CD4-positive, alpha-beta memory T cell (primary cell): ENCODE data around the gene TDRD12. TPM values are rescaled to one million over a fixed set of nuclear protein-coding genes. Genes with fewer than 3 reads are reported as not detected.

Experiments
- CTCF ChIA-PET: fragments of 350-600 bp; sonication (Branson Sonifier 250); formaldehyde crosslinking; loops from one replicate; lab custom pipeline; 2021; ENCODE audit warnings: inconsistent platforms; ENCODE audit not compliant: partially characterized antibody; lab: Charles Lee
- POLR2A ChIA-PET: fragments of 350-600 bp; sonication (Branson Sonifier 250); formaldehyde crosslinking; loops from one replicate; lab custom pipeline; 2021; ENCODE audit not compliant: partially characterized antibody; lab: Charles Lee
- DNase-seq, 5 donors: peaks; one replicate each; pipeline versions ENCODE4 v3.0.0 to v3.0.0-alpha.2; 2020 to 2022; ENCODE audit warnings: mixed read lengths in 1 of 5
- H3K27ac ChIP-seq: one replicate; pipeline ENCODE4 v1.7.0; 2013; ENCODE audit warnings: low read depth, low read length
- H3K27me3 ChIP-seq: 2 replicates; pipeline ENCODE4 v1.7.0; 2013; ENCODE audit warnings: mild to moderate bottlenecking, low read length, moderate library complexity; ENCODE audit not compliant: insufficient read depth
- H3K36me3 ChIP-seq: 2 replicates; pipeline ENCODE4 v1.7.0; 2013; ENCODE audit warnings: mild to moderate bottlenecking, low read length, moderate library complexity; ENCODE audit not compliant: insufficient read depth
- H3K4me1 ChIP-seq: 2 replicates; pipeline ENCODE4 v1.7.0; 2013; ENCODE audit warnings: mild to moderate bottlenecking, low read length, moderate library complexity; ENCODE audit not compliant: insufficient read depth
- H3K4me3 ChIP-seq, 2 donors: one replicate each; pipeline ENCODE4 v1.7.0; 2013; ENCODE audit warnings: low read length in 2 of 2, mild to moderate bottlenecking in 1 of 2
- H3K9me3 ChIP-seq, 2 donors: one replicate each; pipeline ENCODE4 v1.7.0; 2013; ENCODE audit warnings: low read length in 2 of 2, control low read depth in 1 of 2; ENCODE audit not compliant: control insufficient read depth in 1 of 2
- H3K27ac Mint-ChIP-seq, 7 donors: one replicate each; pipeline ENCODE4 v1.8.0; 2020 to 2021; ENCODE audit warnings: mixed read lengths in 7 of 7, mild to moderate bottlenecking in 6 of 7, inconsistent platforms in 3 of 7, moderate library complexity in 3 of 7
- H3K27me3 Mint-ChIP-seq, 2 donors: one replicate each; pipeline ENCODE4 v1.8.0; 2020 to 2021; ENCODE audit warnings: mixed read lengths in 2 of 2
- H3K36me3 Mint-ChIP-seq, 2 donors: one replicate each; pipeline ENCODE4 v1.8.0; 2020 to 2021; ENCODE audit warnings: mixed read lengths in 2 of 2, inconsistent platforms in 1 of 2, mild to moderate bottlenecking in 1 of 2
- H3K4me1 Mint-ChIP-seq, 4 donors: one replicate each; pipeline ENCODE4 v1.8.0; 2020 to 2021; ENCODE audit warnings: mixed read lengths in 4 of 4, mild to moderate bottlenecking in 1 of 4
- H3K4me3 Mint-ChIP-seq, 8 donors: one replicate each; pipeline ENCODE4 v1.8.0; 2020 to 2021; ENCODE audit warnings: mixed read lengths in 8 of 8, mild to moderate bottlenecking in 7 of 8, moderate library complexity in 6 of 8, inconsistent platforms in 3 of 8
- H3K9me3 Mint-ChIP-seq, 8 donors: one replicate each; pipeline ENCODE4 v1.8.0; 2020 to 2021; ENCODE audit warnings: mixed read lengths in 8 of 8, mild to moderate bottlenecking in 5 of 8, inconsistent platforms in 3 of 8, moderate library complexity in 1 of 8
- intact Hi-C: fragments of 100-400 bp; cut with micrococcal nuclease; formaldehyde crosslinking; loops from one replicate; pipeline ENCODE4 v1.15.1; 2023
- polyA plus RNA-seq, 2 donors: library from polyadenylated mRNA; unstranded; fragments of 300-500 nt; fragmentation: Illumina TruSeq; gene quantifications; one replicate each; pipeline ENCODE4 v1.2.3, GENCODE V29; 2021
- total RNA-seq, 2 experiments: library from RNA; stranded (reverse); gene quantifications; one replicate each; pipeline ENCODE4 v1.2.3, GENCODE V29; 2021

The TDRD12 gene
- total and polyA plus RNA-seq, 4 experiments from 2014 or later = 0.20 to 1.9 (median 0.65) TPM

DNA sequence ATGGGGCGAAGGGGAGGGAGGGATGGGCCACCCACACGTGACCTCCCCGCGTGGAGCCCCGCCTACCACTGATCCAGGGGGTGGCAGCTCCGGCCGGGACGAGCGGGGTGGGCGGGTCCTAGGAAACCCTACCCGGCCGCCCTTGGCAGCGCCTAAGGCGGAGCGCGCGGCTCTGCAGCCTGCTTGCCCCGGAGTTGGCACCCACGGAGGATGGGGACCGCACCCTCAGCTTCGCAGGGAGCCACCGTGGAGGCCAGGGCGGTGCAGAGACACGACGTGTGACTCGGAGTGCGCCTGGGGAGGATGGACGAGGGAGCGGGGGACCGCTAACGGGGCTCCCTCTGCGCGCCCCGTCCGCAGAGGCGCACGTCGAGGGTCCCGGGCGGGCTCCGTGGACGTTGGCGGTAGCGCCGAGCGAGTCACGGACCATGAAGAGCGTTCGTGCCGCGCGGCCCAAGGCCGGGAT, 43.8 kb upstream of the TDRD12 start, which contains the start of gene RGS9BP:
TSS of gene RGS9BP (plus strand) at position 129 of the 466 bp plus-strand sequence. CDS start 416 bp downstream, outside the sequence.
- CTCF ChIA-PET = interaction anchor here (0.9 to 1.8 kb wide), 5 partner anchors 15 to 146 kb away, joined by 3 to 5 read pairs (median 3); no protein-coding TSS in a partner anchor

DNA sequence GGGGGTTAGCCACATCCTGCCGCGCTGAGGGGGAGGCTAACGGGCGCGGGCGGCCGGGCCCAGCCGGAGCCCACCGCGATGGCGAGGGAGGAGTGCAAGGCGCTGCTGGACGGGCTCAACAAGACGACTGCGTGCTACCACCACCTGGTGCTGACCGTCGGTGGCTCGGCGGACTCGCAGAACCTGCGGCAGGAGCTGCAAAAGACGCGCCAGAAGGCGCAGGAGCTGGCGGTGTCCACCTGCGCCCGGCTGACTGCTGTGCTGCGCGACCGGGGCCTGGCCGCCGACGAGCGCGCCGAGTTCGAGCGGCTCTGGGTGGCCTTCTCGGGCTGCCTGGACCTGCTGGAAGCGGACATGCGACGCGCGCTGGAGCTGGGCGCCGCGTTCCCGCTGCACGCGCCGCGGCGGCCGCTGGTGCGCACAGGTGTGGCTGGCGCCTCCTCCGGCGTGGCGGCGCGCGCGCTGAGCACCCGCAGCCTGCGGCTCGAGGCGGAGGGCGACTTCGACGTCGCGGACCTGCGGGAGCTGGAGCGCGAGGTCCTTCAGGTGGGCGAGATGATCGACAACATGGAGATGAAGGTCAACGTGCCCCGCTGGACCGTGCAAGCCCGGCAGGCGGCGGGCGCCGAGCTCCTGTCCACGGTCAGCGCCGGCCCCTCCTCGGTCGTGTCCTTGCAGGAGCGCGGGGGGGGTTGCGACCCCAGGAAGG, 43.2 kb upstream of the TDRD12 start:
- no peaks in the 10 kb centered on the region for H3K9me3 Mint-ChIP-seq
- no peaks in the 10 kb centered on the region for H3K36me3 ChIP-seq
- peak overlapping the region in 7 of 8 donors; percentile 88 to 95 (median 92) for H3K4me3 Mint-ChIP-seq
- H3K4me1 Mint-ChIP-seq = peaks cover 20 to 44% (median 29%) of the 10 kb centered on the region in 4 donors
- peaks cover 38% of the 10 kb centered on the region for H3K4me1 ChIP-seq
- H3K4me3 ChIP-seq = peak overlapping the region in 1 of 2 donors; percentile 75
- peak; percentile 18 to 44 (median 40) for DNase-seq
- POLR2A ChIA-PET = interaction anchor here (1.0 to 6.2 kb wide), 9 partner anchors 11 to 295 kb away, joined by 3 to 73 read pairs (median 6); partner anchors contain the start of genes CEP89, FAAP24, NUDT19 and PDCD5
- H3K27ac Mint-ChIP-seq = no peak overlapping the region
- H3K27me3 Mint-ChIP-seq = peaks cover 6 to 7% of the 10 kb centered on the region in 2 donors
- intact Hi-C loops = no loop called here
- CTCF ChIA-PET = interaction anchor here (1.0 to 1.8 kb wide), 3 partner anchors 14 to 74 kb away, joined by 3 to 5 read pairs (median 4); no protein-coding TSS in a partner anchor
- H3K9me3 ChIP-seq = no peaks in the 10 kb centered on the region
- H3K27me3 ChIP-seq = no peaks in the 10 kb centered on the region
- peak overlapping the region; percentile 64 for H3K27ac ChIP-seq
- H3K36me3 Mint-ChIP-seq = peaks cover 0 to 11% of the 10 kb centered on the region in 2 donors

More for the DNA sequence above, 43.8 kb upstream of the TDRD12 start, which contains the start of gene RGS9BP:
- Histone ChIP-seq H3K27me3 (no peaks in the 10 kb centered on the region), H3K27ac (peak within 1 kb of the TSS; percentile 68), H3K36me3 (no peaks in the 10 kb centered on the region), H3K4me1 (peaks cover 43% of the 10 kb centered on the region), H3K4me3 (peak within 1 kb of the TSS; percentile 75 to 81), H3K9me3 (no peaks in the 10 kb centered on the region)
- Mint-ChIP-seq H3K36me3 (peaks cover 0 to 11% of the 10 kb centered on the region in 2 donors), H3K27me3 (peaks cover 6 to 7% of the 10 kb centered on the region in 2 donors), H3K27ac (peak within 1 kb of the TSS; percentile 77 to 88 (median 87)), H3K9me3 (no peaks in the 10 kb centered on the region), H3K4me3 (peak within 1 kb of the TSS; percentile 88 to 96 (median 92)), H3K4me1 (peaks cover 20 to 49% (median 32%) of the 10 kb centered on the region in 4 donors)
- peak; percentile 56 to 73 (median 61) for DNase-seq
- intact Hi-C loops = loop anchor here (1.0 to 2.0 kb wide), 8 partner anchors 16 to 501 kb away; partner anchors contain the start of genes DPY19L3, FAAP24, GPATCH1 and NUDT19
- POLR2A ChIA-PET = interaction anchor here (0.9 to 6.2 kb wide), 10 partner anchors 11 to 296 kb away, joined by 3 to 73 read pairs (median 6); partner anchors contain the start of genes CEP89, FAAP24, NUDT19 and PDCD5

DNA sequence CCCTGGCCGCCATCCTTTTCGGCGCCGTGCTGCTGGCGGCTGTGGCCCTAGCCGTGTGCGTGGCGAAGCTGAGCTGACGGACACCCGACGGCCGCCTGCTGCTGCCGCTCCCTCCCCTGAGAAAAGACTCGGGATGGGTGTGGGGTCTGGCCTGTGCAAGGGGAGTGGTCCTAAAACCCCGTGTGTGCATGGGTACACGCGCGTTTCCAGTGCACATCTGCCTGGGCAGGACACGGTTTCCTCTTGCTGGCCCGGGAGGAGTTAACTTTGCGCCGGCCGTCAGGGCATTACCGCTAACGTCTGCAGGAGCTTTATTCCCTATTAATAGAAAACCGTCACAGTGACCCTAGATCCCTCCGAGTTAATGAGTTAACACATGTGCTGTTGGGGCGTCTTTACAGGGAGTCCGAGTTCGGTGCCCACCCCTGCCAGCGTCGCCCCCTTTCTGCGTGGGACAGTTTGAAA, 42.6 kb upstream of the TDRD12 start:
- intact Hi-C loops = no loop called here
- DNase-seq = no peak
- POLR2A ChIA-PET = interaction anchor here (1.0 to 6.2 kb wide), 3 partner anchors 14 to 96 kb away, joined by 4 to 73 read pairs (median 14); partner anchors contain the start of genes NUDT19 and PDCD5
- Histone ChIP-seq H3K9me3 (no peaks in the 10 kb centered on the region), H3K36me3 (no peaks in the 10 kb centered on the region), H3K4me1 (peaks cover 34% of the 10 kb centered on the region), H3K4me3 (no peak overlapping the region), H3K27ac (no peak overlapping the region), H3K27me3 (no peaks in the 10 kb centered on the region)
- peaks cover 17 to 38% (median 24%) of the 10 kb centered on the region in 4 donors for H3K4me1 Mint-ChIP-seq
- H3K27me3 Mint-ChIP-seq = peaks cover 6 to 7% of the 10 kb centered on the region in 2 donors
- peak overlapping the region in 2 of 7 donors; percentile 48 to 74 for H3K27ac Mint-ChIP-seq
- H3K36me3 Mint-ChIP-seq = peaks cover 0 to 11% of the 10 kb centered on the region in 2 donors
- no peaks in the 10 kb centered on the region for H3K9me3 Mint-ChIP-seq
- peak overlapping the region; percentile 57 to 84 (median 72) for H3K4me3 Mint-ChIP-seq
- CTCF ChIA-PET = interaction anchor here (1.1 to 1.8 kb wide), 2 partner anchors 20 to 75 kb away, joined by 4 to 5 read pairs; no protein-coding TSS in a partner anchor

DNA sequence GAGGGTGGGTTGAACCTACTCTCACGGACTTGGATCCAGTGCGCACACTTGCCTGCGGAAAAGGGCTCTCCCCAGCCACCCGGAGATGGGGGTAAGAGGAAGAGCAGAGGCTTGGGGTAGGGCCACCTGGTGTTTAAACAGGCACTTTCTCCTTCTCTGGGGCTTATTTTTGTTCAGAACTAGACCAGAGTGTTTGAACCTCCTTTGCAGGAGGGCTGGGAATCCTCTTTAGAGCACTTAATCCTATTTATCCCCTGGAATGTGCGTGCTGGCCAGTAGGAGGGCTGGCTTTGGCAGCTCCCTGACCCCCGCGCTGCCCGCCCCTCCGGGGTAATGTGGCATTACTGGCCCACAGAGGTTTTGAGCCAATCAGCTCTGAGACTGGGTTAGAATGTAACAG, 41.9 kb upstream of the TDRD12 start:
- intact Hi-C loops = no loop called here
- H3K36me3 ChIP-seq = no peaks in the 10 kb centered on the region
- Mint-ChIP-seq H3K36me3 (peaks cover 0 to 11% of the 10 kb centered on the region in 2 donors), H3K27me3 (peaks cover 6 to 7% of the 10 kb centered on the region in 2 donors), H3K4me1 (peaks cover 13 to 31% (median 19%) of the 10 kb centered on the region in 4 donors), H3K9me3 (no peaks in the 10 kb centered on the region), H3K4me3 (peak overlapping the region in 6 of 8 donors; percentile 3 to 84 (median 72)), H3K27ac (peak overlapping the region in 2 of 7 donors; percentile 35 to 74)
- POLR2A ChIA-PET = interaction anchor here (6.2 kb wide), 1 partner anchor 13 kb away, joined by 73 read pairs; the partner anchor contains the start of gene NUDT19
- peaks cover 27% of the 10 kb centered on the region for H3K4me1 ChIP-seq
- no peaks in the 10 kb centered on the region for H3K27me3 ChIP-seq
- H3K27ac ChIP-seq = no peak overlapping the region
- no peak overlapping the region for H3K4me3 ChIP-seq
- DNase-seq = no peak
- no peaks in the 10 kb centered on the region for H3K9me3 ChIP-seq
- CTCF ChIA-PET = interaction anchor here (1.0 kb wide), 1 partner anchor 14 kb away, joined by 4 read pairs; the partner anchor contains the start of gene NUDT19

DNA sequence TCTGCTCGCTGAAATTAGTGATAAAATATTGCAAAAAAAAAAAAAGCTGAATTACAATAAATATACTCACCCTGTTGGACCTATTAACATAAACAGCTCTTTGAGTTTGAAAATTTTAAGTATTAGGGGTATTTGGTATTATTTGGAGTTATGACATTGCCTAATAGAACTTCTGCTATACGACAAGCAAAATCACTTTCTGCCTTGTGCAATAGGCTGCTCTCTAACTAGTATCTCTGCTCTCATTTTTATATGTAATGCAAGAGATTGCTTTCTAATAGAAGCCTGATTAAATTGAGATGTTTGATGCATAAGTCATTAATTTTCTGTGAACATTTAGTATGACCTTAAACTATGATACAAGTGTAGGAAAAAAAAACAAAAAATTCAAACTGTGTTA, 38.6 kb upstream of the TDRD12 start:
- Mint-ChIP-seq H3K4me3 (no peak overlapping the region), H3K4me1 (peaks cover 0 to 7% (median 3%) of the 10 kb centered on the region in 4 donors), H3K9me3 (no peaks in the 10 kb centered on the region), H3K27ac (no peak overlapping the region), H3K36me3 (peaks cover 0 to 1% of the 10 kb centered on the region in 2 donors), H3K27me3 (peaks cover 6% of the 10 kb centered on the region in 2 donors)
- DNase-seq = no peak
- Histone ChIP-seq H3K36me3 (no peaks in the 10 kb centered on the region), H3K4me1 (peaks cover 8% of the 10 kb centered on the region), H3K4me3 (no peak overlapping the region), H3K27ac (no peak overlapping the region), H3K9me3 (no peaks in the 10 kb centered on the region), H3K27me3 (no peaks in the 10 kb centered on the region)
- intact Hi-C loops = no loop called here
- ChIA-PET POLR2A (interaction anchor here (0.8 kb wide), 1 partner anchor 11 kb away, joined by 3 read pairs; the partner anchor contains the start of gene NUDT19), CTCF (interaction anchor here (1.6 kb wide), 1 partner anchor 12 kb away, joined by 7 read pairs; no protein-coding TSS in a partner anchor)

DNA sequence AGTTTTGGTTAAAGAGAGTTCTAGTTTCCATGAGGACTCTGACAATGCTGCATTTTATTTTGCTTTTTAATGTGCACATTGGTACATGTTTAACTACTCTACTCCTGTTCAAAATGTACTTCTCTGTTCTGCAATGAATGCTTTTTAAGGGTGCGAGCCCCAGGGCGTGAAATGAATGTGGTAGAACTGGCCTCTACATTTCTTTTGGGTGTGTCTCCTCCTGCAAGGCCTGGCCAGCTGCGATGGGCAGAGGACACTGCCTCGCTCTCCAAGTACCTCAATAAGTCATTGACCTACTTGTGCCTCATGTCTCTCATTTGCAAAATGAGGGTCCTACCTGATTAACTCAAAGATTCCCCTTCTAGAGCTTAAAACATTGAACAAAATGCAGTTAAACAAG, 37.2 kb upstream of the TDRD12 start:
- Histone ChIP-seq H3K4me3 (no peak overlapping the region), H3K27ac (no peak overlapping the region), H3K4me1 (no peaks in the 10 kb centered on the region), H3K9me3 (no peaks in the 10 kb centered on the region), H3K36me3 (no peaks in the 10 kb centered on the region), H3K27me3 (no peaks in the 10 kb centered on the region)
- intact Hi-C loops = no loop called here
- H3K9me3 Mint-ChIP-seq = no peaks in the 10 kb centered on the region
- no peak overlapping the region for H3K27ac Mint-ChIP-seq
- DNase-seq = no peak
- no peak overlapping the region for H3K4me3 Mint-ChIP-seq
- peaks cover 0 to 3% (median under 1%) of the 10 kb centered on the region in 4 donors for H3K4me1 Mint-ChIP-seq
- CTCF ChIA-PET = interaction anchor here (1.6 to 1.8 kb wide), 2 partner anchors 9 to 11 kb away, joined by 6 to 7 read pairs; partner anchors contain the start of gene NUDT19
- H3K36me3 Mint-ChIP-seq = no peaks in the 10 kb centered on the region
- POLR2A ChIA-PET = interaction anchor here (0.8 to 1.2 kb wide), 3 partner anchors 9 kb away, joined by 3 to 5 read pairs (median 4); partner anchors contain the start of gene NUDT19
- H3K27me3 Mint-ChIP-seq = peaks cover 2 to 4% of the 10 kb centered on the region in 2 donors
